ENCODE data around the gene MGST3.

GRCh38 chr1:165699577-165699976 lies 68.5 kb downstream of the MGST3 start:
- no peak for TF ChIP-seq CTCF (IDR thresholded peaks at IDR 0.05)
- no peak for TF ChIP-seq POLR2A (IDR thresholded peaks at IDR 0.05)

All from body of pancreas (tissue), 4 donors.